ENCODE measurements around the gene ARMC7.
A peak's percentile ranks its signal among the peaks of the same experiment; 100 is the strongest.
"Not testable (repeated sequence)": the region's sequence is repeated elsewhere in the genome, so short reads cannot be mapped to it uniquely, and the experiment has no call there.

Gene ARMC7

DNA sequence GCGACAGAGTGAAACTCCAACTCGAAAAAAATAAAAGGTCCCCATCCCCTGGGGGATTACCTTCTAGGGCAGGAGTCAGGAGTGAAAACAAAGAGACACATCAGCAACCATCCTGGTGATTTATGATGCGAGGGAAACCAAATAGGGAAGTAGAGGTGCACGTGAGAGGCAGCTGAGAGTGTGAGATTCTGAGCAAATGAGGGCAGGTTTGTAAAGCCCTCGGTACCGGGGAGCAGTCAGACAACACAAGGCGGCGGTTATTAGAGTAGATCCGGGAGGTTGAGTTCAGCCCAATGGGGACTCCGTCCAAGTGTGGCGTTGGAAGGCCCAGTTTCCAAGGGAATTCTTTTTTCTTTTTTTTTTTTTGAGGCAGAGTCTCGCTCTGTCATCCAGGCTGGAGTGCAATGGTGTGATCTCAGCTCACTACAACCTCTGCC, 7.4 kb upstream of the ARMC7 start:
- DNase-seq (ENCODE audit: low spot score): no peak

DNA sequence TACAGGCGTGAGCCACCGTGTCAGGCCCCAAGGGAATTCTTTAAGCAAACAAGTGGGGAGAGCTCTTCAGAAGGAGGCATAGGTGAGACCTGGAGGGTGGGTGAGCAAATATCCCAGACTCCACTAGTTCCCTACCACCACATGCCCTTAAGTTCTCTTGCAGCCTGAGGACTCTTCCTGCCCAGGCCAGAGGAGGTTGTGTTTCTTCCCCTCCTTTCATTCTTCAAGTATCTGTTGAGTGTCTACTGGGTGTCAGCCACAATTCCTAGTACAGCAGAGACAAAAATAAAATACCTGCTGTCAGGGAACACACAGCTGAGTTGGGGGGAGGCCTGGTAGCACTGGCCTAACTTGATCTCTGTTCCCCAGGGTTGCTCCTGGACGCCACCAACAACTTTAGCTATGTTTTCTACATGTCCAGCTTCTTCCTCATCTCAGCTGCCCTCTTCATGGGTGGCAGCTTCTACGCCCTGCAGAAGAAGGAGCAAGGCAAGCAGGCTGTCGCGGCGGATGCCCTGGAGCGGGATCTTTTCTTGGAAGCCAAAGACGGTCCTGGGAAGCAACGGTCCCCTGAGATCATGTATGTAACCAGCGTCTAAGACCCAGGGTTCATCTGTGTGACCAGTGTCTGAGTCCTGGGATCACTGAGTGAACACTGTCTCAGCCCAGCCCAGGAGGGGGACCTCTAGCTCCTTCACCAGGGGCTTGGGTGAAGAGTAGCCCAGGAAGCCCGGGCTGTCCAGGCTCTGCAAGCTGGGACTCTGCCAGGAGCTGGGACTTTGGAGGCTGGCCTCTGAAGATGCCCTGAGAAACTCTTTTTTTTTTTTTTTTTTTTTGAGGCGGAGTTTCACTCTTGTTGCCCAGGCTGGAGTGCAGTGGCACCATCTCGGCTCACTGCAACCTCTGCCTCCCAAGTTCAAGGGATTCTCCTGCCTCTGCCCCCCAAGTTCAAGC, 5.9 kb upstream of the ARMC7 start:
- no peak for DNase-seq (ENCODE audit: low spot score)

DNA sequence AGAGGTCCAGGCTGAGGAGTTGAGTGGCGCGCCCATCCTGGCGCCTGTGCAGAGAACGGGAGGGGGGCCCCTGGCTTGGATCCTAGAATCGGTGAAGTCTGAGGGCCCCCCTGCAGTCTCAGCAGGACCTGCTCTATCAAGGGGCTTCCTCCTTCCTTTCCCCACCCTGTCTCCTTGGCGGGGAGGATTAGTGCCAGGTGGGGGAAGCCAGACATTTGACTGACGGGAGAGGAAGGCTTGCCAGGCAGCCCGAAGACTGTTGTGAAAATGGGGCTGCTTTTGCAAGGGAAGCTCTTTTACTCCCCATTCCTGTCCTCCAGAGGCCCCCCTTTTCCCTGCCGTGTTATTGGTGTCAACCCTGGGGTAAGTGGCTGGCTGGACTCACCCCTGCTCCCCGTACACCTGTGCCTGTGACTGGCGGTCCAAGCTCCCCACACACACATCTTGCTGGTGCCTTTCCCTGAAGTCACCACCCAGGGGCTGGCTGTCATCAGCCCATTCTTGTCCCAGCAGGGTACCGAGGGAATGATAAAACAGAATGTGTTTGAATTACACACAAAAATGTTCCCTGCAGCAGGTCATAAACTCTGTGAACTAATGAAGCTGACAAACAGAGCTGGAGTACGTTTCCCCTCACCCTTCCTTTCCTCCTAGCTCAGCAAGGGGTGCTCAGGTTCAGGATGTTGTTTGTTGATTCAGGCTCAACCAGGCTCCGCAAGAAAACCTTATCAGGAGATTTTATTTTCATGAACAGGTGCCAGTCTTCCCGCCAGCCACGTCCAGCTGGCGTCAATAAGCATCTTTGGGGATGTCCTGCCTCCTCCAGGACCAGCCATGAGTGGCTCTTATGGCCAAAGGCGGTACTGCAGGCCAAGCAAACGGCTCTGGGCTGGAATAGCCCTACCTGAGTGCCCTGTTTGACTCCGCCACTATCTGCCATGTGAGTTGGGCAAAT, 4.4 kb upstream of the ARMC7 start:
- DNase-seq (ENCODE audit: low spot score): no peak

DNA sequence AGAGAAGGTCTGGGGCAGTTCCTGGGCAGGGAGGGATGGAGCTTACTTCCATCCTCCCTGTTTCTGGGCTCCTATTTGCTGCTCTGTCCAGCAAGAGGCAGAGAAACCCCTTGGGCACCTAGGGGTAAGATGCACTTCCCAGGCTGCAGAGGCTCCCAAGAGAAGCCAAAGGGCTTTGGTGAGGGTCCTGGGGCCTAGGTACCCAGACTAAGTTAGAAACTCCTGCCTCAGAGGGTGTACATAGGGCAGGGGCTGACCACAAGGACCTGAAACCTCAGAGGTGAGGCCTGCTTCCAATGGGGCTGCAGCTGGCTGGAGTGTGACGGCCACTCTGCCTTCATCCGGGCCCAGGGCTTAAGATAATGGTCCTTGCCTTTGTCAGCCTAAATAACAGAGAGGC, 1.6 kb upstream of the ARMC7 start:
- no peak for DNase-seq (ENCODE audit: low spot score)

DNA sequence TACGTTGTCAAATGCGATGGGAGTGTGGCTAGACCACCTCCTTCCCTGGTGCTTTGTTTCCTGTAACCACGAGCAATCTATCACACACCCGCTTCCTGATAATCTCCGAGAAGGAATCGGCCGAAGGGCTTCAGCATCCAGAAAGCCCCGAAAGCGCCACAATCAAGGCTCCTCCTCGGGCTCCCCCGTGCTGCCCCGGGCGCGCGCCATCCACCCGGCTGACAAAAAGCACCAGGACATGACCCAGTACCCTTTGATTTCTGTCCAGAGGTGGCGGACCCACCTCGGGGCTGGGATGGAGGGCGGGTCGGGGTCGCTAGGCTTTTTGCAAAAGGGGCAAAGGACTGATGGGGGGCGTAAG, 743 bp upstream of the ARMC7 start:
- DNase-seq (ENCODE audit: low spot score): no peak

DNA sequence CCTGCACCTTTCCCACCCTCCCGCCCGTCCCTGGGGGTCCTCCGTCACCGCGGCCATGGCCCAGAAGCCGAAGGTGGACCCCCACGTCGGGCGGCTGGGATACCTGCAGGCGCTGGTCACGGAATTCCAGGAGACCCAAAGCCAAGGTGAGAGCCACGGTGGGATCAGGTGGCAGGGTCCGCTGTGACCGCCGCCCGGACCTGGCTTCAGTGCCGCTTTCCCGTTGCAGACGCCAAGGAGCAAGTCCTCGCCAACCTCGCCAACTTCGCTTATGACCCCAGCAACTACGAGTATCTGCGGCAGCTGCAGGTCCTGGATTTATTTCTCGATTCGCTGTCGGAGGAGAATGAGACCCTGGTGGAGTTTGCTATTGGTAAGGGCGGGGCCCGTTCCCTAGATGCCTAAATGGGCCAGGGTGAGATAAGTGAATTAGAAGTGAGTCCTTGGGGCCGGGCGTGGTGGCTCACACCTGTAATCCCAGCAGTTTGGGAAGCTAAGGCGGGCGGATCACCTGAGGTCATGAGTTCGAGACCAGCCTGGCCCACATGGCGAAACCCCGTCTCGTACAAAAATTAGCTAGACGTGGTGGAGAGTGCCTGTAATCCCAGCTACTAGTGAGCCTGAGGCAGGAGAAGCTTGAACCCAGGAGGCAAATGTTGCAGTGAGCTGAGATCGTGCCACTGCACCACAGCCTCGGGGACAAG, 617 bp downstream of the ARMC7 start:
- no peak for DNase-seq (ENCODE audit: low spot score)

DNA sequence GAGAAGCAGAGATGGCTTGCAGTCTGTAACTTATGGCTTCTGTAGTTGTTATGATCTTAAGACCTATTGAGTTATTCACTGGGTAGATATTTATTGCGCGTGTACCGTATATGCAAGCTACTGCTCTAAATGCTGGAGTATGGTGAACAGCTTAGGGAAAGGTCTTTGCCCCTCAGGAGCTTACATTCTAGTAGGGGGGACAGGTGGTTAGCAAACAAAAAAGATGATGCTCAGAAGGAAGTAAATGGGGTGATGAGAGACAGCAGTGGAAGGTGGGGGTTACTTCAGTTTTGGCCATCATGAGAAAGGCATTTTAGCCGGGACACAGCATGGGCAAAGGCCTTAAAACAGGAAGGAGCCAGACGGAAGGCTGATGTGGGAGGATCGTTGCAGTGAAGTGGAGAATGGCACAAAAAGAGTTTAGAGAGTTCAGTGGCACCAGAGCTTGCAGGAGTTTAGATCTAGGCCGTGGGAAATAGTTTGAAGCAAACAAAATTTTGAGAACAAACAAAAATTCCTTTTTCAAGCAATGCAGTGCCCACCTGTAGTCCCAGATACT, 2.1 kb downstream of the ARMC7 start:
- DNase-seq (ENCODE audit: low spot score): no peak

DNA sequence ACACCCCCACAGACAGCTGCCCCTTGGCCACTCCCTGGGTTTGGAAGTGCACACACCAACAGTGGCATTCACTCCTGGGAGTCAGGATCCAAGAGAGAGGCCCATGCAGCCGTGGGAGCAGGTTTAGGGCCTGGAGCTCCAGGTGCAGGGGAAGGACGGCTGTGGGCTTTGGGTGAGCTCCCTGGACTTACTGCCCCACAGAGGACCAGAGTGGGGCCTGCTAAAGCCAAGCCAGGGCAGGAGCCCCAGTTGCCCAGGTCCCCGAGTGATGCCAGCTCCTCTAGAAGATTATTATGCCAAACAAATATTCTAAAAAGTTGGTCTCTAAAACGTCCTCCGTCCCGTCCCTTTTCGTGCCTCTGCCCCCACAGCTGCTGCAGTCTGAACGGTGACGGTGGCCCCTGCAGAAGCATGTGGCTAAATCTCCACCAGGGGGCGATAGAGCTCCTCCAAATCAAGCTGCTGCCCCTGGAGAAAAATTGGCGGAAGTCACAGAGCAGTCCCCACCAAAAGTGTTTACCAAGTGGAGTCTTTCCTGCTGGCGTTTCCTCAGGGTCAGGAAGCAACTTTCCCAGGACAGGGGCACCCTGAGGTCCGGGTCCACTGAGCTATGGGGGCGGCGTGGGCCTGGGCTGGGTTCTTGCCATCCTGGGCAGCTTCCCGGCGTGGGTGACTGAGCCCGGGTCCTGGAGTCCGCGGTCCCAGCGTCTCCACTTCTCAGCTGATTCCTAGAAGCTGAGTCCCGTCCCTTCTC, 4.2 kb downstream of the ARMC7 start:
- peak; percentile 96 for DNase-seq (ENCODE audit: low spot score)

DNA sequence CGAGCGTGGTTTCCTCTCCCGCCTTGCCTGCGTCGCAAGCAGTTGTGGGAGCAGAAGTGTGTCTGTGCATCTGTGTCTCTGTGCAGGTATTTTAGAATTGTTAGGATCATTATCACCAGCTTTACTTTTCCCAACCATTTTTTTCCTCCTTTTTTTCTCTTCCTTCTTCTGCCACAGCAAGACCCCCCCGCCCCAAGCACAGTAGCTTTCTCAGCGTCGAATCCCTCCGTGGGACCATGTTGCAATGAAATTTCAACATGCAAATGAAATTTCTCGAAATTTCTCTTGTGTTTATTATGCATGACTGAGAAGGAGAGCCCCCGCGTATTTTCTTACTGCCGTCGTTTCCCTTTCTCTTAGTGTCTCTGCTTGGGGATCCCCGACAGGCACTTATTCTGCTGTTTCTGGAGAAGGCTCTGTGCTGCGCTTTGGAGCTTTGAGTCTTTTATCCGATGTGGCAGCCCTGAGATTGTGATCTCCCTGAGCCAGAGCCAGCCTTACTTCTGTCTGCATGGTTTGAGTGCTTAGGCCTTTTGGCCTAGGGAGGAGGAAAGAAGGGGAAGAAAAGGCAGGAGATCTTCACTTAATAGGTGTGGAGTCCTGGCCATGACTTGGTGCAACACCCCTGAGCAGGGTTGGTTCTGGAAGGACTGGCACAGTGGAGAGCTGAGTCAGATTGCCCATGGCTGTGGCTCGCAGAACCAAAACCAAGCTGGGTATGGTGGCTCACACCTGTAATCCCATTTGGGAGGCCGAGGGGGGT, 5.0 kb downstream of the ARMC7 start:
- no peak for DNase-seq (ENCODE audit: low spot score)

DNA sequence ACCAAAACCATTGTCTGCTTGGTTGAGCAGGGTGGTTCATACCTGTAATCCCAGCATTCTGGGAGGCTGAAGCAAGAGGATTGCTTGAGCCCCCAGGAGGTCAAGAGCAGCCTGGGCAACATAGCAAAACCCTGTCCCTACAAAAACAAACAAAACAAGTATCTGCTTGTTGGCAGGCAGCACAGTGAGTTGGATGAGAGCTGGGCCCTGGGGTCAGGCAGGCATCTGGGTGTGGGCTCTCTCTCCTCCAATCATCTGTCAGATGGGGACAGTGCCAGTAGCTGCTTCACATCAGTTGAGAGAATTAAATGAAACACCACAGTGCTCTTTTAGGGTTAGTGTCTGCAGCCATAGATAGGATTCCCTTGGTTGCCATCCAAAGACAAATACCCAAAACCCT, 5.8 kb downstream of the ARMC7 start:
- DNase-seq (ENCODE audit: low spot score): no peak

DNA sequence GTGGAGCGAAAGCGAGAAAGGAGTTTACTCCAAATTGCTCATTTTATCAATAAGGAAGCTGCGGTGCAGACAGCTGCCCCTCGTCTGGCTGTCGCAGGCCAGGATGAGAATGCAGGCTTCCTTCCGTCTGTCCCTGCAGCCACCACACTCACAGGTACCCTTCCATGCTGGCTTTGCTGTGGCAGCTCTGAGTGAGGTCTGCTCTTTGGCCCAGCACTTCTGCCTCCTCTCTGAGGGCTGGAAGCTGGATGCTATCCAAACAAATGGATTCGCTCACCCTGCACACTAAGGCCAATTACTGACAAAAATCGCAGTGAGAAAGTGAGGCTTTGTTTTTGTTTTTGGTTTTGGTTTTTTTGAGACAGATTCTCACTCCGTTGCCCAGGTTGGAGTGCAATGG, 7.0 kb downstream of the ARMC7 start:
- DNase-seq (ENCODE audit: low spot score): no peak

DNA sequence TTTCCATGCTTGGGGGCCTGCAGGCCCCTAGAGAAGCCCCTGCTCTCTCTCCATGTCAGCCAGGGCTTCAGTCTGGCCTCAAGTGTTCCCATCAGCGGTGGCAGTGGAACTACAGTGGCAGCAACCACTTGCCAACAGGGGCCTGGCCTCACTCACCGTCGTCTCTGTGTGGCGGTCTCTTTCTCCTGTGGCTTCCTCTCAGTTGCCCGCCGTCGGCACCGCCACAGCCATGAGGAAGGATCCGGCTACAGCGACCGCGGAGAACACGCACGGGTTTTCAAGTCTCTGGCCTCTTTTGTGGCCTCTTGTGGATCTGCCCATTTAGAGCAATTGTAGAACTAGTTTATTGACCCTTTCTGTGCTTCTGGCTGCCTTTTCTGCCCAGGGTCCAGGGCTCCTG, 8.5 kb downstream of the ARMC7 start:
- no peak for DNase-seq (ENCODE audit: low spot score)

DNA sequence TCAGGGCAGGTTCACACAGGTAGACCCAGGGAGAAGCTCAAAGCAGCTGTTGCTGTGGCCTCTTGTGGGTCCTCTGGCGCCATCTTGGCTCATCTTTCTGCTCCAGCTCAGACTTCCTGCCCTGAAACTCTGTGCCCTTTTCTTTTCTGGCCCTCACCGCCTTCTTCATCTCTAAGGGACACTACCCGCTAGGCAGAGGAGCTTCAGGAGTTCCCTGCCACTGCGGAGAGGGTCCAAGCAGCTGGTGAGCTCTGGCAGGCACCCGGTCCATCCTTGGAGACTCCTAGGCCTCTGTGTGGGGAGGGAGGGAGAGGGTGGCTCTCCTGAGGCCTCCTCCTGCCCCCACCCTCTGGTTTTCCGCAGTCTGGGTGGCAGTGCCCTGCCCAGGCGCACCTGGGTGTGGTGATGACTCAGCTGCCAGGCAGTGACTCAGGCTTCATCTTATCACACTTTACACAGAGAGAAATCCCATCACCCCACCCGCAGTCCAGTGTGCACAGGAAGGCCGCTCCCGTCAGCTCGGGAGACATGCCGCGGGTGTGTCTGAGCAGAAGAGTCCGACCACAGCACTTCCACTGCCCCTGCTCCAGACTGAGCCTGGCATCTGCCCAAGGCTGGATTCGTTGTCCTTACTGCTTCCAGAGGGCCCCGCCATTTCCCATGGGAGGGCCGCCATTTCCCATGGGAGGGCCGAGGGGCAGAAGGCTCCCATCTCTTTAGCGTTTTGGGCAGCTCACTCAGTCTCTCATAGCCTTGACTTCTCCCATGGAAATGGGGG, 14.5 kb downstream of the ARMC7 start:
- DNase-seq (ENCODE audit: low spot score): peak; percentile 84

DNA sequence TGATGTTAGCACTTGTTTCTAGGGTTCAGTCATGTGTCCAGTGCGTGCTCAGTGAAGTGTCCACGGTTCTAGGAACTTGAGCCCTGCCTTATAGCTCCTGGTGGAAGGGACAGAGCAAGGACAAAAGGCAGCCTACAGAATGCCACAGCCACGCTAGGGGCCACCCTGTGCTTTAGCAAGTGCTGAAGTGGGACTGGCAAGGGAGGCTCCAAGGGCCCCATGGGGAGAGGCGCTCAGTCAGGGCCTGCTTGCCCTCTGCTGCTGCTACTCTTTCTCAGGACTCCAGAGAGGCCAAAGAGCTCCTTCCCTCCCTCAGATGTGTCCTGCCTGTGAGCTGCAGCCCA, 15.0 kb downstream of the ARMC7 start:
- DNase-seq (ENCODE audit: low spot score): no peak

DNA sequence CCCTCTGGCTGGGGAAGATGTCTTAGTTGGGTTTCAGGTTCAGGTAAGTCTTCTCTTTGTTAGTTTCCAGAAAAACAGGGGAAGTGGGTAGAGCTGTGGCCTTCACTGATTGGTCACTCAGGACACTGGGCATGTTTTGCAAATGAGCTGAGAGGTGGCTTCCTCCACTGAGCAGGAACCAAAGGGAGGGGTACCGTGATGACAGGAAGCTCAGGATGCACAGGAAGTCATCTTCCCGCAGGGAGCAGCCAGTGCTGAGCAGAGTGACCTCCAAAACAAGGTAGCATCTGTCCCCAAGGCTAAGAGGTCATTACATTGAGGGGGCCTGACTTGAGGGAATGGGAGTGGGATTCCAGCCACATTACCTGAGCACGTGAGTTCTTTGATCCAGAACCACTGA, 16.2 kb downstream of the ARMC7 start:
- no peak for DNase-seq (ENCODE audit: low spot score)

DNA sequence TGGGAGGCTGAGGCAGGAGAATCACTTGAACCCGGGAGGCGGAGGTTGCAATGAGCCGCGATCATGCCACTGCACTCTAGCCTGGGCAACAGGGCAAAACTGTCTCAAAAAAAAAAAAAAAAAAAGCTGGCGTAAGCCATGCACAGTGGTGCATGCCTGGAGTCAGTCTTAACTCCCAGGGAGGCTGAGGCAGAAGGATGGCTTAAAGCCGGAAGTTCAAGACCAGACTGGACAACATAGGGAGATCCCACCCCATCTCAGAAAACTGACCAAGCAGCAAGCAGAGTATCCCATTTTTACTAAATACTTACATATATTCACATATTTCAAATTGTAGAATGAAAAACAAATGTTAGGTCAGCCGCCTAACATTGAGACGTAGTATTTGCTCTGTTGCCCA, 17.2 kb downstream of the ARMC7 start:
- no peak for DNase-seq (ENCODE audit: low spot score)

DNA sequence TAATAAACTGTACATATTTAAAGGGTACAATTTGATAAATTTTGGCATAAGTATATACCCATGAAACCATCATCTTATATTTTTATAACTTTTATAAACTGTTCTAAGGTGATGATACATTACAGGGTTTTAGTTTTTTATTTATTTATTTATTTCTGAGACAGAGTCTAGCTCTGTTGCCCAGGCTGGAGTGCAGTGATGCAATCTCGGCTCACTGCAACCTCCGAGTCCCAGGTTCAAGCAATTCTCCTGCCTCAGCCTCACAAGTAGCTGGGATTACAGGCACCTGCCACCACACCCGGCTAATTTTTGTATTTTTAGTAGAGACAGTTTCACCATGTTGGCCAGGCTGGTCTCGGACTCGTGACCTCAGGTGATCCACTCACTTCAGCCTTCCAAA, 18.2 kb downstream of the ARMC7 start:
- not testable (repeated sequence) for DNase-seq (ENCODE audit: low spot score)

DNA sequence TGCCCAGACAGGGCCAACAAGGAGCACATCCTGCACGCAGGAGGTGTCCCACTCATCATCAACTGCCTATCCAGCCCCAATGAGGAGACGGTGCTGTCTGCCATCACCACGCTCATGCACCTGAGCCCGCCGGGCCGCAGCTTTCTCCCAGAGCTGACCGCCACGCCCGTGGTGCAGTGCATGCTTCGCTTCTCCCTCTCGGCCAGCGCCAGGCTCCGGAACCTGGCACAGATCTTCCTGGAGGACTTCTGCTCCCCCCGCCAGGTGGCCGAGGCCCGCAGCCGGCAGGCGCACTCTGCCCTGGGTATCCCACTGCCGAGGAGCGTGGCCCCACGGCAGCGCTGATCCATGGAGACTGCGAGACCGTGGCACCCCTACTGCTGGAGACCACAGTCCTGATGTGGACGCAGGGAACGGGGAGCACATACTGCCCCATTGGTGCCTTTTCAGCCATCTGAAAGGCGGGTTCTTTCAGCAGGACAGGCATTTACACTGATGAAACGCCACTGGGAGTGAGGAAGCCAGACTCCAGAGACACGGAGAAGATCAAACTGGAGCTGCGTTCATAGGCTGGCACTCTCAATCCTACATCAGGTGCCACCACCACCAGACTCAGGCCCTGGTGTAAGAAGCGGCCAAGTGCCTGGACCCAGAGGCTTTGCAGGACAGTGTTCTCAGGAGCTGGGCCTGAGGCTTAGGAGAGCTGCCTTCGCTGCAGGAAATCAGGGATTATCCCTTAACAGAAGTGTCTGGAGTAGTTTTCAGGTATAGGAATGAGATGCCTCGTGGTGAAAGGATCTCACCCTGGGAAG, 19.1 kb downstream of the ARMC7 start:
- DNase-seq (ENCODE audit: low spot score): no peak

DNA sequence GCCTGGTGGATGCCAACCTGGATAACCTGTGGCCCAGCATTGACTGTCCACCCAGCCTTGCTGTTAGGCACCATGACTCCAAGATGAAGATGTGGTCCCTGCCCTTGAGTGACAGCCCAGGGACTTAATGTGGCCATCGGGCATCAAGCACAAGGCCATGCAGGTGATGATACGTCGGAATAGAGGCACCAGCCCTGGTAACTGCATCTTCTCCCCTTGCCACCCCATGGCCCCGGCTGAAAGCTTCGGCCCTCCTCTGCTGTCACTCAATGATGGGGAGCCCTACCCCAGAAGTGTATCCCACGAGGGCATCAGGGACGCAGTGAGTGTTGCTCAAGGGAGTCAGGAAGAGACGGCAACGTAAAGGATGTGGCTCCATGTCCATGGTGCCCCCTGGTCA, 19.8 kb downstream of the ARMC7 start:
- DNase-seq (ENCODE audit: low spot score): no peak
